Right forelimb (tissue), 1 donor: ENCODE results near the gene SEBOX.
A peak's percentile ranks its signal among the peaks of the same experiment; 100 is the strongest.

ENCODE experiments used
- DNase-seq: peaks from one replicate; pipeline ENCODE4 v3.0.0-alpha.2; 2018

SEBOX gene

GRCh38 chr17:28338056-28338768 lies 26.8 kb downstream of the SEBOX start:
- no peak for DNase-seq

- DNase-seq, result peak; percentile 65
Observed at GRCh38 chr17:28335959-28336871, 28.8 kb downstream of the SEBOX start.

GRCh38 chr17:28335201-28335958 lies 29.6 kb downstream of the SEBOX start, which contains the start of the genes IFT20 and TNFAIP1:
Gene IFT20 (minus strand): TSS chr17:28335472. CDS start chr17:28331985, 3,487 bp downstream.
Gene TNFAIP1 (plus strand): TSS chr17:28335761. CDS start chr17:28339522, 3,761 bp downstream.
- DNase-seq, result peak; percentile 99

- DNase-seq, result no peak
Observed at GRCh38 chr17:28334666-28335200, 30.3 kb downstream of the SEBOX start.

- DNase-seq, result no peak
Observed at GRCh38 chr17:28334171-28334570, 30.8 kb downstream of the SEBOX start.

GRCh38 chr17:28333083-28333746 lies 31.8 kb downstream of the SEBOX start:
- no peak for DNase-seq

GRCh38 chr17:28331891-28332420 lies 33.0 kb downstream of the SEBOX start:
- DNase-seq, result no peak

GRCh38 chr17:28330671-28331070 lies 34.3 kb downstream of the SEBOX start:
- DNase-seq, result no peak

- no peak for DNase-seq
Observed at GRCh38 chr17:28328325-28328724, 36.7 kb downstream of the SEBOX start.

- DNase-seq, result no peak
Observed at GRCh38 chr17:28327709-28328108, 37.3 kb downstream of the SEBOX start.

GRCh38 chr17:28327031-28327607 lies 37.9 kb downstream of the SEBOX start:
- no peak for DNase-seq

- no peak for DNase-seq
Observed at GRCh38 chr17:28326114-28326513, 38.9 kb downstream of the SEBOX start.

GRCh38 chr17:28325211-28325610 lies 39.8 kb downstream of the SEBOX start:
- DNase-seq, result no peak

- no peak for DNase-seq
Observed at GRCh38 chr17:28324781-28325180, 40.2 kb downstream of the SEBOX start.

- DNase-seq, result no peak
Observed at GRCh38 chr17:28324267-28324745, 40.7 kb downstream of the SEBOX start.

GRCh38 chr17:28320215-28321061 lies 44.6 kb downstream of the SEBOX start:
- DNase-seq, result no peak

GRCh38 chr17:28319598-28319935 lies 45.4 kb downstream of the SEBOX start:
- DNase-seq, result no peak

GRCh38 chr17:28318759-28319597 lies 46.0 kb downstream of the SEBOX start, which contains the start of gene TMEM97:
Gene TMEM97 (plus strand): TSS chr17:28319200. CDS start chr17:28319240, 40 bp downstream.
- DNase-seq, result peak; percentile 95
